Measurements from ENCODE around the gene C1orf116.
"Not testable (repeated sequence)": the region's sequence is repeated elsewhere in the genome, so short reads cannot be mapped to it uniquely, and the experiment has no call there.

C1orf116 gene

DNA sequence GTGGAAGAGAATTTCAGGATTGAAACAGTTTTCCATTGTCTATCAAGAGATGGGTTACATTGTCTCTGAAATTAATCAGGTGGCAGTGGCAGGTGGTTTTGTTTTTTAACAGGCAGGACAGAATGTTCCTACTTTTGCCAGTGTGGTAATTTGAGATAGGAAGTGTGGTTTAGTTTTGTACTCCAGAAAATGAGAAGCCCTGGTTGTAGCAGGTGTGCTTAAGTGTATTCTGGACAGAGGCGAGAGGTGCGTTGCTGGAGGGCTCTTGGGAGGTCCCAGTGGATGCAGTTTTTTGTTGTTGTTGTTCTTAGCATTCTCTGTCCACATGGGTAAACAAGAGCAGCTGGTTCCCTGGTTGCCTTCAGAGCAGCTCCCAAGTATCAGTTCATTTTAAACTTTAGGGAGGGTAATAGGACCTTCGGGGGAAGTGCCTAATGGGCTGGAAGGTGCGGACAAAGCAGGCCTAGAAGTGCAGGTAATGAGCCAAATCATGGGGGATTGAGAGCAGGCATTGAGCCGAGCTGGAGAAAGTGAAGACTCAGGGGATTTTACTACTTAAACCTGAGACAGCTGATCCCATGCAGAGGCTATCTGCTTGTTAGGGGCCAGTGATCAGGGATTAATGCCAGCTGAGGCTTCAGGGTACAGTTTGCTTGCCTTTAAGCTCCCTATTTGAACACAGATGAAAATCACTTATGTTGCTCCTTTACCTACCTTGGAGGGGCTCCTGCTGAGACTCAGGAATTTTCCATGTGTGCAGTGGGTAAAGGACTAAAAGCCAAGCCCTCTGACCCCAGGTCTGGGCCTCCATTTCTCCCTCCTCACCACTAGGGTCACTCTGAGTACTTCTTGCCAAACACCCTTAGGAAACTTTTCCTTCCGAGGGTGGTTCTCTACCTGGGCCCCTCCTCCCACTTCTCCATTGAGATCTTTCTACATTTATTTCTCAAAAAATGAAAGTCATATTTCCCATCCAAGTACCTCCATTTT, 26.6 kb upstream of the C1orf116 start:
- no peak for DNase-seq

DNA sequence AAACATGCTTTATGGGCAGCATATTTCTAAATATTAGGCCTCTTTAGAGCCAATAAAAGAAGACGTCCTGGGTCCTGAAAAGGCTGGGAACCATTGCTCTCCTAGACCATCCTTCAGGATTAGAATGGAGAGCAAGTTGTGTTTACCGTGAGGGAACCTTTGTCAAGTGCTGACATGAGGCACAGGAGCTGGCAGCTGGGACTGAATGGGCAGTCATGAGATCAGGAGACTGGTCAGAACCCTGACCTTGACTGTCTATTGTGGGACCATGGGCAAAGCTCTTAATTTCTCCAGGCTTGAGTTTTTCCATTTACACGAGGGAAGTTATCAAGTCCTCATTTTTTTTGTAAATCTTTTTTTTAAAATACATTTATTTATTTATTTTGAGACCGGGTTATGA, 25.7 kb upstream of the C1orf116 start:
- DNase-seq = no peak

DNA sequence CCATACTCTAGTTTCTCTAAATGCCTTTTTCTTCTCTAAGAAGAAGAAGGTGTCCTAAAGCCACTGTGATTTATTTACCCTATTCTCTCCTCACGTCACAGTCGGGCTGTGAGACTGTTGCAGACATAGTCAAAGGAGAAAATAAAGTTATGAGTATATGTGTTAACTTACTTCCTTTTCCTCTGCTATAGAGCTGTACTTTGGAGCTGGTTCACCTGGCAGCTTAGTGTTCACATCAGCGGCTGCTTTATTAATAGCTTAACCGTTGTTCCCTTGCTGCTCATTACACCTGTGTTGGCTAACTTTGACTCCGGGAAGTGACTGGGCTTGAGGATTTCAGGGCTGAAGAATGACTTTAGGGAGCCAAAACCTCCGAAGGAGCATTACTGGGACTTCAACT, 24.1 kb upstream of the C1orf116 start:
- no peak for DNase-seq

GRCh38 chr1:207055386-207056001, 22.9 kb upstream of the C1orf116 start:
- DNase-seq = no peak

GRCh38 chr1:207054491-207054890, 21.9 kb upstream of the C1orf116 start:
- DNase-seq = no peak

GRCh38 chr1:207052911-207053769, 20.6 kb upstream of the C1orf116 start, which contains the start of gene PFKFB2:
Gene PFKFB2, plus strand, starts transcription at chr1:207053275. Its CDS starts 1,443 bp downstream, at chr1:207054718.
- peak; percentile 92 to 94 for DNase-seq

DNA sequence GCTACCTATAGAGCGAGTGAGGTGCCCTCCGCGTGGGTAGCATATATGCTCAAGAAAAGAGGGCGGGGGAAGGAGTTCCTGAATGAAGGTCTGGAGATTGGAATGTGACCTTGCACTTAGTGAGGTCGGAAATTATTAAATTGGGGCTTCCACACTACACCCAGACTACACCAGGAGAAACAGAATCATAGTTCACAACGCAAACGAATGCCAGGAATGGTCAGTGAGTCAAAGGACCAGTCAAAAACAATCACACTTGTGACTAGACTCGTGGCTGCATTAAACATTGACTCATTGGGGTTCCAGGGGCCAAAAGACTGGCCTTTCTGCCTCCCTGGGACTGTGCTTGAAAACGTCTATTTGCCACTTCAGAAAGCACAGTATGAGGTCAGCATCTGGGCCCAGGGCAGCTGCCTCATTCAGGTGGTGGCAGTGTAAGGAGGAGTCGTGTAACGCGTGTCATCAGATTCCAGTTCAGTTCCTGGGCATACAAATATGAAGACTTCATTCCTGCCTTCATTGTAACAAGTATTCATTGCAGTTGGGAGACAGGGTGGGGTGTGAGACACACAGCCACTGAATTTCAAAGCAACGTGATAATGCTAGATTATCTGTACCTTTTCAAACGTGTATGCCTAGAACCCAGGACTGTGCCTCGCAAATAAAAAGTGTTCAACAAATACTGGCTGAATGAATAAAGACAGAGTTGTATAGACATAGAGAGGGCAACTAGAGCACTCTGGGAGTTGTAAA, 18.8 kb upstream of the C1orf116 start, which contains the start of gene YOD1:
TSS of gene YOD1 (minus strand) at position 18 of the 753 bp plus-strand sequence. CDS start 178 bp downstream, outside the sequence.
- DNase-seq = no peak

GRCh38 chr1:207050480-207051190, 18.1 kb upstream of the C1orf116 start:
- peak; percentile 77 to 80 for DNase-seq

DNA sequence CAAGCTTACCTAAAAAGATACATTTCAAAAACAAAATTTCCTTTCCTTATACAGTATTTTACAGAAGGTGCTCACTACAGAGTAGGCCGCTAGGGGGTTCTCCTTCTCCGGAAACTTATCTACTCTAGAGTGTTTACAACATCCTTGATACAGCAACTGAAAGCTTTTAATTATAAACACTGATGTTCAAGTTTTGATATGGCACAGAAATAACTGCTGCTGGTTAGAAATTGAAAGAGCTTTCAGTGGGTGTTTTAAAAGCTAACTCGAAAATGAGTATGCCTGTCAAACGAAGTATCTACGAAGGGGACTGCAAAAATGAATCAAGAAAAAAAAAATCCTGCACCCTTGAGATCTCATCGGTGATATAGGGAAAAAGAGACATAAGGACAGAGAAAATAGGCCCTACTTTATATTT, 17.4 kb upstream of the C1orf116 start:
- peak in 1 of 2 donors; percentile 76 for DNase-seq

- no peak for DNase-seq
Observed at GRCh38 chr1:207049514-207049913, 17.0 kb upstream of the C1orf116 start.

DNA sequence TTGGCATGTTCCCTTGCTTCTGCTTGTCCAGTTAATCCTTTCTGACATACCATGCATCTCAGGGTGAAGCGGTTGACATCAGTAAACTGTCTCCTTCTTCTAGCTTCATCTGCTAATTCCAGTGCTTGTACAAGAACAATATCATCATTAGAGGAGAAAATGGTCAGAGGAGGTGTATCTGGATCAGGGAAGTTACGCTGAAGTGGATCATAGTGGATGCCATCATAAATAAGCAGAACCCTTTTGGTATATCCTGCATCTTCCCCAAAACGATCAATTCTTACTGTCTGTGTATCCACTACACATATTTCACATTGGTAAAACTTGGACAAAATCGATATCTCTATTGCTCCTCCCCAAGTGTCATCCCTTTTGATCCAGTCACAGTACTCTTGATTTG, 16.5 kb upstream of the C1orf116 start:
- no peak for DNase-seq

GRCh38 chr1:207048041-207048440, 15.5 kb upstream of the C1orf116 start:
- DNase-seq = no peak

- DNase-seq = no peak
Observed at GRCh38 chr1:207047505-207047904, 14.9 kb upstream of the C1orf116 start.

GRCh38 chr1:207045453-207045852, 12.9 kb upstream of the C1orf116 start:
- no peak for DNase-seq

GRCh38 chr1:207041397-207041796, 8.8 kb upstream of the C1orf116 start:
- DNase-seq = not testable (repeated sequence)

GRCh38 chr1:207040181-207040533, 7.6 kb upstream of the C1orf116 start:
- no peak for DNase-seq

- DNase-seq = no peak
Observed at GRCh38 chr1:207039380-207040180, 7.0 kb upstream of the C1orf116 start.

- DNase-seq = no peak
Observed at GRCh38 chr1:207036865-207037264, 4.3 kb upstream of the C1orf116 start.

- no peak for DNase-seq
Observed at GRCh38 chr1:207035877-207036551, 3.5 kb upstream of the C1orf116 start.

DNA sequence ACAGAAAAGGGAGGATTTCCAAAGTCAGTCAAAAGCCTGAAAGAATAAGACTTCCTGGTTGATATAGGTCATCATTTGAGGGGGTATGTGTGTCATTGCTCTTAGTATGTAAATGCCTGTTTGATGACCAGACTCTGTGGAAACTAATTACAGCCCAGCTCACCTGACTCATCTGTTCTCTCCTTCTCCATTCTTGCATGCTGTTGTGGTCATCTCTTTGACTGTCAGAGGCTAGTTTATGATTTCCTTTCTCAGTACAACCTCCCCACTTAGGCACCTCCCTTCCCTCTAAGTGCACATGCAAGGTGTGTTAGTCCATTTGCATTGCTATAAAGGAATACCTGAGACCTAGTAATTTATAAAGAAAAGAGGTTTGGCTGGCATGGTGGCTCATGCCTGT, 2.4 kb upstream of the C1orf116 start:
- no peak for DNase-seq

All from hippocampal formation (tissue), 2 donors.